PC-3 (cell line): ENCODE data around the gene WDR93.
A peak's percentile ranks its signal among the peaks of the same experiment; 100 is the strongest.

Experiments used
- EZH2 ChIP-seq: fragments of 300-600 bp; sonication (generic); IDR thresholded peaks from one replicate; pipeline ENCODE4 v1.6.1; 2017; ENCODE audit warnings: antibody characterized with exemption, mild to moderate bottlenecking, low read length; ENCODE audit not compliant: unreplicated experiment
- TF ChIP-seq, protein P1 (sequence below): fragments of 300-600 bp; sonication (generic); conservative IDR thresholded peaks from 2 replicates; pipeline ENCODE4 v1.5.1; 2017; ENCODE audit warnings: antibody characterized with exemption, low read depth, mild to moderate bottlenecking, low read length

DNA sequence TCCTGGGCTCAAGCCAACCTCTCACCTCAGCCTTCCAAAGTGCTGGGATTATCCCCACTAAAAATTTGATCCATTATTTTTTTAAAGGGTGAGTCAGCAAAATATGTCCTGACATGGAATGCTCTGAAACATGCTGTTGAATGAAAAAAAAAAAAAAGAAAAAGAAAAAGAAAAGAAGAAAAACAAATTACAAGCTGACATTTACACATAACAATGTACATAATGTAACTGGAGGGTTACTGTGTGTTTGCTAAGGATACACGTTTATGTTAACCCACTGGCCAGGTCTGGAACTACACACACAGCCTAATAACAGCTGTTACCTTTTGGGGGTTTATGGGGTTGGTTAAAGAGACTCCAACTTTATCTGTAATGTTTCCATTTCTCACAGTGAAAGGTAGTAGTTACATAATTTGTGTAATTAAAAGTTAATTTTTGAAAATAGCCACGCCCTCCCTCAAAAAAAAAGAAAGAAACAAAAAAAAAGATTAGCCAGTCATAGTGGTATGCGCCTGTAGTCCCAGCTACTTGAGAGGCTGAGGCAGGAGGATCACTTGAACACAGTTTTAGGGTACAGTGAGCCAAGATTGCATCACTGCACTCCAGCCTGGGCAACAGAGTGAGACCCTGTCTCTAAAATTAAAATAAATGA is 82.4 kb downstream of the WDR93 start:
- TF ChIP-seq, protein P1, sequence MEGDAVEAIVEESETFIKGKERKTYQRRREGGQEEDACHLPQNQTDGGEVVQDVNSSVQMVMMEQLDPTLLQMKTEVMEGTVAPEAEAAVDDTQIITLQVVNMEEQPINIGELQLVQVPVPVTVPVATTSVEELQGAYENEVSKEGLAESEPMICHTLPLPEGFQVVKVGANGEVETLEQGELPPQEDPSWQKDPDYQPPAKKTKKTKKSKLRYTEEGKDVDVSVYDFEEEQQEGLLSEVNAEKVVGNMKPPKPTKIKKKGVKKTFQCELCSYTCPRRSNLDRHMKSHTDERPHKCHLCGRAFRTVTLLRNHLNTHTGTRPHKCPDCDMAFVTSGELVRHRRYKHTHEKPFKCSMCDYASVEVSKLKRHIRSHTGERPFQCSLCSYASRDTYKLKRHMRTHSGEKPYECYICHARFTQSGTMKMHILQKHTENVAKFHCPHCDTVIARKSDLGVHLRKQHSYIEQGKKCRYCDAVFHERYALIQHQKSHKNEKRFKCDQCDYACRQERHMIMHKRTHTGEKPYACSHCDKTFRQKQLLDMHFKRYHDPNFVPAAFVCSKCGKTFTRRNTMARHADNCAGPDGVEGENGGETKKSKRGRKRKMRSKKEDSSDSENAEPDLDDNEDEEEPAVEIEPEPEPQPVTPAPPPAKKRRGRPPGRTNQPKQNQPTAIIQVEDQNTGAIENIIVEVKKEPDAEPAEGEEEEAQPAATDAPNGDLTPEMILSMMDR = peak; percentile 48
- no peak for TF ChIP-seq EZH2
